Measurements from ENCODE around the gene FNDC7.
"Not testable (repeated sequence)": the region's sequence is repeated elsewhere in the genome, so short reads cannot be mapped to it uniquely, and the experiment has no call there.

FNDC7 gene

DNA sequence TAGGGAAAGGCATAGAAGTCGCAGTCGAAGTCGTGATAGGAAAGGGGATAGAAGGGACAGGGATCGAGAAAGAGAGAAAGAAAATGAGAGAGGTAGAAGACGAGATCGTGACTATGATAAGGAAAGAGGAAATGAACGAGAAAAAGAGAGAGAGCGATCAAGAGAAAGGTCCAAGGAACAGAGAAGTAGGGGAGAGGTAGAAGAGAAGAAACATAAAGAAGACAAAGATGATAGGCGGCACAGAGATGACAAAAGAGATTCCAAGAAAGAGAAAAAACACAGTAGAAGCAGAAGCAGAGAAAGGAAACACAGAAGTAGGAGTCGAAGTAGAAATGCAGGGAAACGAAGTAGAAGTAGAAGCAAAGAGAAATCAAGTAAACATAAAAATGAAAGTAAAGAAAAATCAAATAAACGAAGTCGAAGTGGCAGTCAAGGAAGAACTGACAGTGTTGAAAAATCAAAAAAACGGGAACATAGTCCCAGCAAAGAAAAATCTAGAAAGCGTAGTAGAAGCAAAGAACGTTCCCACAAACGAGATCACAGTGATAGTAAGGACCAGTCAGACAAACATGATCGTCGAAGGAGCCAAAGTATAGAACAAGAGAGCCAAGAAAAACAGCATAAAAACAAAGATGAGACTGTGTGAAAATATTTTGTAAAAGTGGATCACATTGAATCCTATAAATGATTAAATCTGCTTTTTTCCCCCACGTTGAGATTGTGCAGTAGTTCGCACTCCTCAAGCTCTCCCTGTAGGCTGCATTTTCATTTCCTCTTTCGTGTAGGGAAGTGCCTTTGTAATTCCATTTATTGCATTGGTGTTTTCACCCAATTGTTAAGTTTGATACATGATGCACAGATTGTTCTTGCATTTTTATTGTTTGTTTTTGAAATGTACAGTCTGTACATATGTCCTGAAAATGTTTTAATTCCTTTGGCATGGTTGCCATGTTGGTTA is 13.1 kb upstream of the FNDC7 start:
- DNase-seq (ENCODE audit: low read depth) = no peak

DNA sequence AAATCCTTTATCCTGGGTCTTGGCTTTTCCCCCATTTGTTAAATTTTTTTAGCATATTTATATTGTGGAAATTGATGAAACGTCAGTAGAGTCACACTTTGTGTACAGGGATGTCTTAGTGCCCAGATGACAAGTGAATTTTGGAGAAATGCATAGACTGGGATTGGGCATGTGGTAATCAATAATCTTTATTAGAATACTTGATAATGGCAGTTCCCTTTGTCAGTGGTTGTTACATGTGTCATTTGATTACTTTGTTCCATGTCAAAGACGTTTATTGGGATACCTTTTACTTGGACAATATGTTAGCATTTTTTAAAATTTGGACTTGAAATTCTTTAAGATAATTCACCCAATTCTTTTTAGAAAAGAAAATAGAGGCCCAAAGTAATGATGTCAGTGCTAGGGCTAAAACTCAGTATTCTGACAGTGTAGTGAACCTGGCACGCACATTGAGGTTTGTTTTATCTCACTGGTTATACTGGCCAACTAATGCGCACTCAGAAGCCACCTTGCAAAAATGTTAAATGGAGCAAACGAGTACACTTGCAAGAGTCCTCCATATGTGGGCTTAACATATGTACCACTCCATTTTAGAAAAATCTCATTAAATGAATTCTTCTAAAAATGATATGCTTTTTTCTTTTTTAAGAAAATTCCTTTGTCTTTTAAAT is 11.4 kb upstream of the FNDC7 start:
- DNase-seq (ENCODE audit: low read depth) = no peak

- DNase-seq (ENCODE audit: low read depth) = not testable (repeated sequence)
Measured at GRCh38 chr1:108702109-108702508, 10.6 kb upstream of the FNDC7 start.

GRCh38 chr1:108703939-108704338 is 8.8 kb upstream of the FNDC7 start:
- no peak for DNase-seq (ENCODE audit: low read depth)

GRCh38 chr1:108704496-108704895 is 8.2 kb upstream of the FNDC7 start:
- DNase-seq (ENCODE audit: low read depth) = peak; percentile 63

- DNase-seq (ENCODE audit: low read depth) = no peak
Measured at GRCh38 chr1:108706643-108707042, 6.1 kb upstream of the FNDC7 start.

GRCh38 chr1:108708691-108709660 is 3.7 kb upstream of the FNDC7 start:
- no peak for DNase-seq (ENCODE audit: low read depth)

DNA sequence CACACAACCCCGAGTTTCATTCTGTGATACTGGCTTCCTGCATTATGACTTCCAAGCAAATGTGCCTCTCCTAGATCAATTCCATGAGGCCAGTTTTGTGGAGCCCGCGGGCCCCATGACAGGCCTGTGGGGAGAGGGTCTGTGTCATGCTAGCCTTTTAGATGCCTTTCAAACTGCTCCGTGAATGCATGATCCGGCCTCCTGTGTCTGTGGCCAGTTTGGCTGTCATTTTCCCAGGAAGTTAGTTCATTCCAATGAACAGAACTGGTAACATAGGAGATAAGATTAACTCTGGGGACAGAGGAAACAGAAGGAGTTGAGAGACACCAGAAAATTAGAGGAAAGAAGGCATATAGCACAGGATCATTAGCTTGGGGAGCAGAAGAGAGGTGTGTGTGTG is 3.2 kb downstream of the FNDC7 start:
- no peak for DNase-seq (ENCODE audit: low read depth)

DNA sequence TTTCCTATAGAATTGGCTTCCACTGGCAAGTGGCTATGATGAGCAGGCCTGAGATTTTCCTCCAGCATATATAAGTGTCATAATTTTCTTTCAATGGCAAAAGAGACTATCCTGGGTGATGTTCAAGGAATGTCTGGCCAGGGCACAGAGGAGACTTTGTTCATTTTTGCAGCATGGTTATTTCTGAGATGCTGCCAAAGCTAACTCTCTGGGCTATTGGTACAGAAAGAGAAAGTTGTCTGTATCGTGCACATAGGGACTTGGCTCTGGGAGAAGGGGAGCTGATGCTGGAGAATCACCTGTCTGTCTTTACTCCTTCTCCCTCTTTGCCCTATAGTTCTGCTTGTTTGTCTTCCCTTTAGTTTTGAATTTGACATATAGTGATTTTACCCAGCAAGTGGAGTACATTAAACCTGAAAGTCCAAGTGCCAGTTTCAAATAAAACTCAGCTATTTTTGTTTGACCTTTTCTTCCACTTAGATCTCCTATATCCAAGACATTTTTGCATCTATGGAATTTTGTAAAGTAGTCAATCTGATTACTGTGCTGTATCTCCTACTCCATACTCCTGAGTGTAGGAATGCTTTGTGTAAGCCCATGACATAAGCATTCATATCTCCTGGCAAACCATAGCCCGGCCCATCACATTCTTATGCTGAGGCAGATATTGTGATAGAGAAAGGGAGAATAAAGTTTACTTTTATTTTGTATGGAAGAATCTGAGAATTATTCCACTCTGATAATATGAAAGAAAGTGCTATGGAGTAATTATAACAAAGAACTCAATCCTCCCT is 3.9 kb downstream of the FNDC7 start:
- peak; percentile 55 for DNase-seq (ENCODE audit: low read depth)

DNA sequence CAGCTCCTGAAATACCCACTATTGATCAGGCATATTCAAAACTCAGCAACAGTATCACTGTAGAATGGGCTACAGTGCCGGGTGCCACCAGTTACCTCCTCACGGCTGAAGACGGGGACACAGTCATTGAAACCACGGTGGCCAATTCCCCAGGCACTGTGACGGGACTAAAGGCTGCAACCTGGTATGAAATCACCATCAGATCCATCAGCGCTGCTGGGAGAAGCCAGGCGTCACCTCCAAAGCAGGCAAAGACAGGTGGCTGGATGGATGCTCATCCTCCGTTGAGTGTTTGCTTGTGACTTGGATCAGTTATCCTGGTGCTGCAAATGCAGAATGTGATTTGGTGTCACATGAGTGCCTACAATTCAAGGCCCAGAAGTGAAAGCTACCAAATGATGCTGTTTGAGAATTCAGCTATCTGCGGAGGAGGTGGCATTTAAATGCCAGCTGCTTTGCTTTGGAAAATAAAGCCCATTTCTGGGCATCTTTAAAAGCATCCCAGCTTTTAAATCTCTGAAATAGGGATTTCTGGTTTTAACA is 5.1 kb downstream of the FNDC7 start:
- DNase-seq (ENCODE audit: low read depth) = no peak

DNA sequence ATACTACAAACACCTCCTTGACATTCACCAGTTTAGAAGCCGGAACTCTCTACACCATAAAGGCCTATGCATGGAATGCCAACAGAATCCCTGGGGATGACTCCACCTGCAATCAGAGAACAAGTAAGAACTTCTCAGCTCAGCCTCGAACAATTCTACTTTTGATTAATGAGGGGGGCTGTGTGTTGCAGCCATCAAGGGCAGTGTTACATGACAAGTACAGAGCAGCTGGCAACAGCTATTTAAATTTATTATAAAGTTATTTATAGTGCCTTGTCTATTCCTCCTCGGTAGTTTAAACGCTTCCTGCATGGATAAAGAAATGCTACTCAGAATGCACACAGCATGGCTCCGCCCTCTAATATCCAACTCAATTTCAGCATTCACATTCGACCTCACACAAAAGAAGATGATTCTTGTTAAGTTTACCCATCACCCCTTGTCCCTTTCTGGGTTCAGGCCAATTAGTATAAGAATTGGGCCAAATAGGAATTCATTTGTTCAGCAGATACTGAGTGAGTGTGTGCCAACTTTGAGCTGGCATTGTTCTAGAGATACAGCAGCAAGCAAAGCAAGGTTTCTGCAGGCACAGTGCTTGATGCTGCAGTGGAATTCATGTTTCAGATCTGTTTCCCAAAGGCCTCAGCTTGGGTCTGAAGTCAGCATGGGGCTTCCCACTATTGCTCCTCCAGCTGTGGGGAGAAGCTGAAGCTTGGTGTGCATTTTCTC is 6.4 kb downstream of the FNDC7 start:
- DNase-seq (ENCODE audit: low read depth) = no peak

DNA sequence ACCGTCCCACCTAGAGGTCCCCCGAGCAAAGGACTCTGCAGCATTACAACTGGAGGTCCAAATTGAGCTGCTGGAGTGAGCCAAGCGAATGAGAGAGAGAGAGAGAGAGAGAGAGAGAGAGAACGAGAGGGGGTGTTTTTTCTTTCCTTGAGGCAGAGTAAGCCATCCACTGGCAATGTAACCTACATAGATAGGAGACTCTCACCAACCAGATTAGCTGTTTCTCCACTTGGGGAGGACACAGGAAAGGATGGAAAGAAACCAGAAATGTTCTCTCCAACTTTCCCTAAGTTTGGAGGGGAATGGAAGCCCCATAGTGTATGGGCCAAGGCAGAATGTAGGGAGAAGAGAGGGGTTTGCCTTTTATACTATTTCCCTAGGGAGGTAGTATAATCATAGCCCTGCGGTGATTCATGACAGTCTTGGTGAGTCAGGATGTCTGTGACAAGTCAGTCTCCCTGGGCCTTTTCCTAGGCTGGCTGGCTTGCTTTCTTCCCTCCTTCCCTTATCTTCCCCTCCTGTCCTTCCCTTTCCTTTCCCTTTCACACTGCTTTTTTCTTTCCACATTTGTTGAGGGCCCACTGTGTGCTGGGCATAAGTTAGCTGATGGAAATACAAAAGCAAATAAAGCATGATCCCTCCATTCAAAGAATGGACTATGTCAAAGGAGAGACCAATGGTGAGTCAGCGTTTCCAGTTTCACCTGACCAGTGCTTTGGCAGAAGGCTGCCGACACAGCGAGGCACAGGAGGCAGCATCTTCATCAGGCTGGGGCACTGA is 7.1 kb downstream of the FNDC7 start:
- peak; percentile 74 for DNase-seq (ENCODE audit: low read depth)

GRCh38 chr1:108722292-108722691 is 9.6 kb downstream of the FNDC7 start:
- no peak for DNase-seq (ENCODE audit: low read depth)

DNA sequence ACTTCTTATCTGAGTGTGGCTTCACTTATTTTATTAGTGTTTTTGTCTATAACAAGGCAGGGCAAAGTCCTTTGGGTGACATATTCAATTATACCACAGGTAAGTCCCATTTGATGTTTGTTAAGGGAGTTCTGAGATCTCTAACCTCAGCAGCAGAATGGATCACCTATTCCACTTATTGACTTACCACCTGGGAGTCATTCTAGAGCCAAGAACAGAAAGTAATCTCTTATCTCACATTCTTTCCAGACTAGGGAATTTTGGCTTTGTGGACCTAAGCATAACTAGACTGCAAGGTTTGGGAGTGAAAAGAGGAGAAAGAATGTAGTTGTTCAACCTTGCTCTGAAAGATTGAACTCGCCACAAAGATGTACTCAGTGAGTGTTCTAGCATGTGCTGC is 13.2 kb downstream of the FNDC7 start:
- DNase-seq (ENCODE audit: low read depth) = no peak

DNA sequence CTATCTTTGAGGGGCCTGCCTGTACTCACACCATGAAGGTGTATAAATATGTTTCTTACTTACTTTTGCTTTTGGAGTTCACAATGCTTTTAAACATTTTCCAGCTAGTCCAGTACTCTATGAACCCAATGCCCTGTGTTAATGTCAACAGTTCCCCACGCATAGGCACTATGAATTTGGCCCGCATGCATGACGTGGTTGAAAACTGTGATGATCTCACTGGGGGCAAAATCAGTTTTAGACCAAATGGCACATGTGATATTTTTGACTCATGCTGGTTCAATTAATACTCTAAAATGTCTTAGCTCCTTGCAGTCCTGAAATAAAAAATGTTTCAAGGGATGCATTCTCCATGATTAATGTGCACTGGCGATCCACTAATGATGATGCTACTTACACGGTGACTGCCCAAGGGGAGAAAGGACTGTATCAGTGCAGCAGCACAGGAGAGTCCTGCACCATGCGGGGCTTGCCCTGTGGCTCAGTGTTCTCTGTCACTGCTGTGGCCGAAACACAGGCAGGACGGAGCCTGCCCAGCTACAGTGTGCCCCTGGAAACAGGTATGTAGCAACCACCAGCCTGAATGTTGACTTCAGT is 15.7 kb downstream of the FNDC7 start:
- no peak for DNase-seq (ENCODE audit: low read depth)

DNA sequence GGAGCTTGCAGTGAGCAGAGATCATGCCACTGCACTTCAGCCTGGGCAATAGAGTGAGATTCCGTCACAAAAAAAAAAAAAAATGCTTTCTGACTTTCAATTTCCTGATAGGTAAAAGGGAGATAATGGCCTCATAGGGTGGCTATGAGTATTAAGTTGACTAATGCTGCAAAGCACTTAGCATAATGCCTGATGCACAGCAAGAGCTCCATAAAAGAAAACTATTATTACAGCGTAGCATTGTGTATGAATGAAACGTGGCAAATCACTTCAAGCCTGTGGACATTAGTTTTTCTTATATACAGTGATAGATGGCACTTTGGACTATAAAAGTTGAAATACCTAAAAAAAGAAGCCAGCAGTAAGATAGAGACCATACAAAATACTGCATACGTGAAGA is 16.8 kb downstream of the FNDC7 start:
- no peak for DNase-seq (ENCODE audit: low read depth)

DNA sequence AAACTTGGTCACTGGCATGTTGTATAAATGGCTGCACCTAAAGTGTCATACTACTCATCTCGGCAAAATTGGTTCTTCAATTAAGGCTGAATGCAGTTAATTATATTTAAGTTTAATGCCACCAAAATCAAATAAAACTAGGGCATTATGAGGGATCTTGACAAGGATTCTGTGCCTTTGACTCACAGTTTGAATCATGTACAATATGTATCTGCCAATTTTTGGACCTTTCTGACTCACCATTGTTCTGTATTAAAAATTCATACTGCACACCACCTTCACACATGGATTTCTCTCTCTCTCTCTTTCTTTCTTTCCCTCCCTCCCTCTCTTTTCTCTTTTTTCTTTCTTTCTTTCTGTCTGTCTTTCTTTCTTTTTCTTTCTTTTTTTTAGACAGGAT is 19.7 kb downstream of the FNDC7 start:
- no peak for DNase-seq (ENCODE audit: low read depth)

- no peak for DNase-seq (ENCODE audit: low read depth)
Measured at GRCh38 chr1:108734171-108734865, 21.6 kb downstream of the FNDC7 start.

GRCh38 chr1:108742253-108742652 is 29.5 kb downstream of the FNDC7 start:
- DNase-seq (ENCODE audit: low read depth) = no peak

Data from amniotic epithelial cell (primary cell).